Gastrocnemius medialis (tissue), 4 donors: ENCODE data around the gene FAM193B.

ENCODE experiments used
- POLR2A ChIP-seq, 2 donors: fragments of 450-650 bp; IDR thresholded peaks; one replicate each; pipeline ENCODE4 v1.6.1; 2017; ENCODE audit warnings: antibody characterized with exemption in 2 of 2, mild to moderate bottlenecking in 2 of 2, moderate library complexity in 2 of 2
- TF ChIP-seq, protein P1 (sequence below), 5 experiments: fragments of 450-650 bp in 3 of 5; fragments of 200-600 bp in 2 of 5; sonication (generic) in 2 of 5; IDR thresholded peaks in 4 of 5; conservative IDR thresholded peaks in 1 of 5; 1 replicate in 4 of 5; 2 replicates in 1 of 5; pipeline ENCODE4 v1.5.1; 2016 to 2019; ENCODE audit warnings: antibody characterized with exemption in 5 of 5, mild to moderate bottlenecking in 3 of 5, moderate library complexity in 3 of 5

- TF ChIP-seq POLR2A (IDR thresholded peaks at IDR 0.05): no peak
- TF ChIP-seq, protein P1, sequence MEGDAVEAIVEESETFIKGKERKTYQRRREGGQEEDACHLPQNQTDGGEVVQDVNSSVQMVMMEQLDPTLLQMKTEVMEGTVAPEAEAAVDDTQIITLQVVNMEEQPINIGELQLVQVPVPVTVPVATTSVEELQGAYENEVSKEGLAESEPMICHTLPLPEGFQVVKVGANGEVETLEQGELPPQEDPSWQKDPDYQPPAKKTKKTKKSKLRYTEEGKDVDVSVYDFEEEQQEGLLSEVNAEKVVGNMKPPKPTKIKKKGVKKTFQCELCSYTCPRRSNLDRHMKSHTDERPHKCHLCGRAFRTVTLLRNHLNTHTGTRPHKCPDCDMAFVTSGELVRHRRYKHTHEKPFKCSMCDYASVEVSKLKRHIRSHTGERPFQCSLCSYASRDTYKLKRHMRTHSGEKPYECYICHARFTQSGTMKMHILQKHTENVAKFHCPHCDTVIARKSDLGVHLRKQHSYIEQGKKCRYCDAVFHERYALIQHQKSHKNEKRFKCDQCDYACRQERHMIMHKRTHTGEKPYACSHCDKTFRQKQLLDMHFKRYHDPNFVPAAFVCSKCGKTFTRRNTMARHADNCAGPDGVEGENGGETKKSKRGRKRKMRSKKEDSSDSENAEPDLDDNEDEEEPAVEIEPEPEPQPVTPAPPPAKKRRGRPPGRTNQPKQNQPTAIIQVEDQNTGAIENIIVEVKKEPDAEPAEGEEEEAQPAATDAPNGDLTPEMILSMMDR (IDR thresholded peaks at IDR 0.05 in 4 of 5, conservative IDR thresholded peaks at IDR 0.05 in 1 of 5): no peak
Observed at GRCh38 chr5:177596775-177597238, 42.4 kb upstream of the FAM193B start.
